ENCODE measurements around the gene KLHL3.
A peak's percentile ranks its signal among the peaks of the same experiment; 100 is the strongest.
"Not testable (repeated sequence)": the region's sequence is repeated elsewhere in the genome, so short reads cannot be mapped to it uniquely, and the experiment has no call there.

KLHL3 gene

DNA sequence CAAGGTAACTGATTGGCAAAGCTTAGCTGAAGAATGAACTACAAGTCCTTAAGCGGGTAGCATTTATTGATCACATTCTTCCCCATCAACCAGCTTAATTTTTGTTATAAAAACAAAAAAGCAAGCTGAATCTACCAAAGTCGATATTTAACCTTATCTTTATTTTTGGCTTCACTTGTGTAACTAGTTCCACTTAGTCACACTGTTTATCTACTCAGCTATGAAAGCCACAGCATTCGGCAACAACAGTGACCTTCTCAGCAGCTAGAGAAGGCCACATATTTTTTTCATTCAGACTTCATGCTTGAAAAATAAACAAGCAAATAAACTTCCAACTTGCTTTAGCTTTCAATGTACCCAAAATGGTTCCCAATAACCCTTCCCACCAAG, 69.4 kb downstream of the KLHL3 start:
- DNase-seq = peak in 1 of 2 donors; percentile 46

DNA sequence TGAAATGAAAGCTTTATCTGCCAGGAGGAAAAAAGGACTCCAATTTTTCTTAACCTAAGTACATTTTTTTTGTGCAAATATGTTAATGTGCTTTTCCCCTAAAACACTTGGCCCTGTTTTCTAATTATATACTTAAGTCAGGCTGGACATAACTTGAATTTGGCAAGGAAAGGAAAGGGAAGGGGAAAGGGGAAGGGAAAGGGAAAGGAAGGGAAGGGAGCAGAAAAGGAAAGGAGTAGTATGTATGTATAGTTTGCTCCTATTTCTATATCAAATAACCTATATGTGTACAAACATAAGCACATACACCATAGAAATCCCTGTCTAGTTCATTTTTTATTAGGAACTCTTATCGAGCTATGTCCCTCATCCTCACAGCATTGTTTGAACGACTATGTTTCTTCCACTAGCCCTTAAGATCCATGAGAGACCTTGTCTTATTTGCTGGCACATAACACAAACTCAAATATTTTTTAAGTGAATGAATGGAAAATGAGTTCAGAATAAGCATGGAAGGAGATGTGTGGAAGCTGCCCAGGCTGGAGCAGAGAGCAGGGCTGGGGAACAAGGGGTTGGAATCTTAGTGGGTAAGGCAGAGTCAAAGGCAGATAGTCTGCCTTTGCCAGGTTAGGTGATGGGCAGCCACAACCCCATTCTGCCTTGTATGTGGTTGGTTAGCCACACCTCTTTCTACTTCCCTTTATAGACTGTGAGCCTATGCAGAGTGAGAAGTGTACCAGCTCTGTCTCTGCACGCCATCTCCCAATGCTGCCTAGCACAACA, 70.0 kb downstream of the KLHL3 start:
- DNase-seq = peak; percentile 43 to 73

DNA sequence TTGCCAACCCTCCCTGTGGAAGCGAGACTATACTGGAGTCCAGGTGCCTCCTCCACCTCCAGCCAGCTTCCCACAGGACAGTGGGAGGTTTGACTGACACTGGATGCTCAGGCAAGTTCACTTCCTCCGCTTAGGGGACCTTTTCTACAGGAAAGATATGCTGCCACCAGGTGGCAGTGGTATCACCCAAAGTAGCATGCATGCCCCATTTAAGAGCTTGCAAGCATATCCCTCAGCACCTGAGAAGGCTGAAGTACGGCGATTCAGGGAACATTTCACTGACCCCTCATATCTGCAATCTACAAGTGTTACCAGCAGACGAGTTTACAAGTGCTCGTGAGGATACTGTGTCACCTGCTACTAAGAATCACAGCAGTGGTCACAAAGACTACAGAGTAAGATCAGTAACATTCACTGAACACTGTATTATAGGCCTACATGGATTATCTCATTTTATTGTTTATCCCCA, 75.5 kb downstream of the KLHL3 start:
- DNase-seq = peak; percentile 75 to 83

GRCh38 chr5:137659209-137659608, 76.7 kb downstream of the KLHL3 start:
- no peak for DNase-seq

DNA sequence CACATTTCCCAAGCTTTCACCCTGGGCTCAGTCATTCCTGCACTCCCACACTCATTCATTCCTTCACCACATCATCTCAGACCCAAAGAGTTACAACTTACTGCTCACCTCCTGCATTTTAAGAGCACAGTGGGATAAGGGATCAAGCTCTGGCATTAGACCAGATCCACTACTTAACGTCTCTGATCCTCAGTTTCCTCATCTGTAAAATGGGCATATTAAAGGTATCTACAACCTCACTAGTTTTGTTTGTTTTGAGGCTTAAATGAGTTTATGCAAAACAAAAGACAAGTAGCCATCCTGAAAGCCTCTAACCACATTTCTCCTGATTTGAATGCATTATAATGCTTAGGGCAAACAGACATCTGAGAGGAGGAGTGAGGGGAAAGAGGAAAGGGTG, 77.6 kb downstream of the KLHL3 start:
- no peak for DNase-seq

GRCh38 chr5:137657073-137657472, 78.8 kb downstream of the KLHL3 start:
- no peak for DNase-seq

GRCh38 chr5:137656558-137656957, 79.3 kb downstream of the KLHL3 start:
- no peak for DNase-seq

- no peak for DNase-seq
Measured at GRCh38 chr5:137651022-137651421, 84.9 kb downstream of the KLHL3 start.

- DNase-seq = no peak
Measured at GRCh38 chr5:137649228-137649935, 86.5 kb downstream of the KLHL3 start.

DNA sequence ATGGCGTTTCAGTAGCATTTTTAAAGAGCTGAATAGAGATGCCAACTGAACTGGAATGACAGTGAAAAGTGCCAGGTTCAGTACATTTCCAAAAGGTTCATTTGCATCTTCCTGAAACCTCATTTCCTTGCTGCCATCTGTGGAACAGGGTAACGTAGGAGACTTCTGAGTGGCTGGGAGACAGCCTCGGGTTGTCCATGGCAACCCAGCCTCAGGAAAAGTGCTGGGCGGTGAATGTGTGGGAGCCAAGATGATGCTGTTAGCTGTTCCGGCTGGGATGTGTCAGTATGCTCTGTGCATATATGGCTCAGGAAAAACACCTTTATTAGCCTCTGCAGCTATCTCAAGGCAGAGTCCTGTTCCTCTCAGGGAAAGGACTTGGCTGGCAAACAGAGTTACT, 87.5 kb downstream of the KLHL3 start:
- DNase-seq = no peak

GRCh38 chr5:137647401-137647800, 88.5 kb downstream of the KLHL3 start:
- DNase-seq = no peak

DNA sequence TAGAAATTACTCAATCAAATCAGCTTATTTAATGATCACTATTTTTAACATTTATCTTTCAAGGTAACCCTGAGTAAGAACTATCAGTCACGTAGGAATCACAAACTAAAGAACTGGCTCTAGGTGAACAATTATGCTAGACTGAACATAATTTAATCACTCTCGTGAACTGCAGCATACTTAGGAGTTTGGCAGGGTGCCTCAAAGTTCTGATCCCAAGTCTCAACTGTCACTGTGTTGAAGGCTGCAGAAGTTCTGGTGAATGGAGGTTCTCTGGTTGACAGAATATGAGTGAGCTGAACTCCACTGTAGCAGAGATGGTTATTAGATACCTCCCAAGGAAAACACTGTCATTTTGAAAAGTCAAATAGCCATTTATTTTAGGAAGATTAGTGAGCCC, 89.1 kb downstream of the KLHL3 start:
- no peak for DNase-seq

GRCh38 chr5:137643081-137643480, 92.8 kb downstream of the KLHL3 start:
- not testable (repeated sequence) for DNase-seq

- no peak for DNase-seq
Measured at GRCh38 chr5:137642091-137642490, 93.8 kb downstream of the KLHL3 start.

GRCh38 chr5:137641148-137641547, 94.7 kb downstream of the KLHL3 start:
- DNase-seq = no peak

GRCh38 chr5:137639645-137640044, 96.2 kb downstream of the KLHL3 start:
- DNase-seq = no peak

- DNase-seq = no peak
Measured at GRCh38 chr5:137638841-137639240, 97.0 kb downstream of the KLHL3 start.

DNA sequence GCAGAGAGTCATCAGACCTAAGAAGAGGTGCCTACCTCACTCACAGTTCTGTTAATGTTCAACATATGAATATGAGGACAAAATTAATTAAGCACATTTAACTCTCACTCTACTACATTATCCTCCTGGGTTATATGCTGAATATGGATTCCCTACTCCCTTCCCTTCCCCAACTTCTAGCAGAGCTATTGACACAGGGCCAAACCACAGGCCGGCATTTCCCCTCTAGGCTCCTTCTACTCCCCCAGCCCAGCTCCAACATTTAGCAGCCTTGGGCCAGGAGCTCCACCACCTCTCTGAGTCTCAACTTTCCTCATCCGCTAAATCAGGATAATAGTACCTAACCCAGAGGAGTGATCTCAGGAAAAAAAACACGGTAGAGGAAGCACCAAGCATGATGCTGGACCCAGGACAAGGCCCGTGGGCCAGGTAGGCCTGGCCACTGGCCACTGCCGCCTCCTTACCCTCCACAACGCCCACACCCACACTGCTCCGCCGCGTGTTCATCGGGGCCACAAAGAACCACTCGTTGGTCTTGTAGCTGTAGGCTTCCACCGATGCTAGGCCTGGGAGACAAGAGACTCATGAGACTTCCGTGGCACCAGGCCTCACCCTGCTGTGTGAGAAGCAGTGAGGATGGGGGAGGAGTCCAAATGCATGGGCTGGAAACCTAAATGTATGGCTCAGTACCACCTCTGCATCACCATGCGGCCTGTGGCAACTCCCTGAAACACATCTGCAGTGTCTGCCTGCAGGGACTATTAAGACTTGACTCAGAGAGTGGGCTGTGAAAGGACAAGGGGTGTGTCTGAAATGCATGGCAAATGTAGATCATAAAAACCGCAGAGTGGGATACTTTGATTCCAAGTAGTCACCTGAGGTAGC, 98.8 kb downstream of the KLHL3 start:
- DNase-seq = no peak

GRCh38 chr5:137636099-137636498, 99.8 kb downstream of the KLHL3 start:
- no peak for DNase-seq

- DNase-seq = no peak
Measured at GRCh38 chr5:137635521-137635921, 100.4 kb downstream of the KLHL3 start.

DNA sequence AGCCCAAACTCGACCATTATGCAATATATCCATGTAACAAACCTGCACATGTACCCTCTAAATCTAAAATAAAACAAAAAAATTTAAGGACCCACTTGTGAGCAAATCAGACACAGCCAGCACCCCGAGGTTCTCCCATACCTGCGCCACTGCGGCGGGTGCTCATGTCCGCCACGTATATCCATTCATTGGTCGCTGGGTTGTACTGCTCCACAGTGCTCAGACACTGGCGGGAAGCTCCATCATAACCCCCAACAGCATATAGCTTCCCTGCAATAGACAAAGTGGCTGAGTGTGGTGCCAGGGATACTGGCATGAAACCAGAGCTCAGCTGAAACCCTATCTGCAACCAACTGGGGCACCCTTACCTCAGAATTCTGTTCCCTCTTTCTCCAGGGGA, 102.0 kb downstream of the KLHL3 start:
- no peak for DNase-seq

DNA sequence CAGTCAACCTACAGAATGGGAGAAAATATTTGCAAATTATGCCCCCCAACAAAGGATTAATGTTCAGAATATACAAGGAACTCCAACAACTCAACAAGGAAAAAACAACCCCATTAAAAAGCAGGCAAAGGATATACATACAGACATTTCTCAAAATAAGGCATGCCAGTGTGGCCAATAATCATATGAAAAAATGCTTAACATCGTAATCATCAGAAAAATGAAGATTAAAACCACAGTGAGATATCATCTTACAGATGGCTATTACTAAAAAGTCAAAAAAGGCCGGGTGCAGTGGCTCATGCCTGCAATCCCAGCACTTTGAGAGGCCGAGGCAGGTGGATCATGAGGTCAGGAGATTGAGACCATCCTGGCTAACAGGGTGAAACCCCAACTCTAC, 103.2 kb downstream of the KLHL3 start:
- no peak for DNase-seq

DNA sequence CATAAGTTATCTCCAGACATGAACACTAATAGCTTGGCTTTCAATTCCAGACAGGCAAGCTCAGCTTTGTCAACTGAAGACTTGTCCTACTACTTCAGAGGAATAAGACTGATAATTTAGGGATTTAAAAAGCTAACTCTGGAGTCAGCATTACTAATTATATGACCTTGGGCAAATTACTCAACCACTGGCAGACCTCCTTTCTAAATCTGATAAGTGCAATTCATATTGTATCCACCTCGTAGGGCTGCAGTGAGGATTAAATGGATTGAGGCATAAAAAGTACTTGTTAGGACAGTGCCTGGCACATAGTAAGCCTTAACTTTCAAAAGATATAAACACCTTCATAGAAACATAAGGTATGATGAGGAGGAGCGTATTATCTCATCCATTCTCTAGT, 104.4 kb downstream of the KLHL3 start:
- no peak for DNase-seq
